ENCODE results near the gene PTN.

The PTN gene

DNA sequence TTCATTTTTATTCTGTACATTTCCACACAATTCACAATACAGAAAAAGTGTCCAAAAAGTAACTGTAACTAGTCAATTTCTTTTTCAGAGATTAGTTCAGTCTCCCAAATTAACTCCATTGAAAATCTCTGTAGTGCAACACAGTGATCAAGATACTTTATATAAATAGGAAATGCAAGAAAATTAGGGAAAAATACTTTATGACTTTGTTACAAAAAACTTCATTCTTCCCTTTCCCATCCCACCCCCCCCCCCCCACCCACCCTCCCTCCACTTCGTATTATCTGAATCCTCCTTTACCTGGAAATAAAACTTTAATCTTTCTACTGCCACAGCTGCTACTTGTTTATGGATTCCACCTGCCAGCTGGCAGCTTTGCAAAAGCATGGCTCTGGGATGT lies 37.5 kb upstream of the PTN start:
- no peaks in the 10 kb centered on the region for H3K4me1 ChIP-seq (ENCODE audit: low read depth, poor library complexity, severe bottlenecking)
- TF ChIP-seq, protein P1, sequence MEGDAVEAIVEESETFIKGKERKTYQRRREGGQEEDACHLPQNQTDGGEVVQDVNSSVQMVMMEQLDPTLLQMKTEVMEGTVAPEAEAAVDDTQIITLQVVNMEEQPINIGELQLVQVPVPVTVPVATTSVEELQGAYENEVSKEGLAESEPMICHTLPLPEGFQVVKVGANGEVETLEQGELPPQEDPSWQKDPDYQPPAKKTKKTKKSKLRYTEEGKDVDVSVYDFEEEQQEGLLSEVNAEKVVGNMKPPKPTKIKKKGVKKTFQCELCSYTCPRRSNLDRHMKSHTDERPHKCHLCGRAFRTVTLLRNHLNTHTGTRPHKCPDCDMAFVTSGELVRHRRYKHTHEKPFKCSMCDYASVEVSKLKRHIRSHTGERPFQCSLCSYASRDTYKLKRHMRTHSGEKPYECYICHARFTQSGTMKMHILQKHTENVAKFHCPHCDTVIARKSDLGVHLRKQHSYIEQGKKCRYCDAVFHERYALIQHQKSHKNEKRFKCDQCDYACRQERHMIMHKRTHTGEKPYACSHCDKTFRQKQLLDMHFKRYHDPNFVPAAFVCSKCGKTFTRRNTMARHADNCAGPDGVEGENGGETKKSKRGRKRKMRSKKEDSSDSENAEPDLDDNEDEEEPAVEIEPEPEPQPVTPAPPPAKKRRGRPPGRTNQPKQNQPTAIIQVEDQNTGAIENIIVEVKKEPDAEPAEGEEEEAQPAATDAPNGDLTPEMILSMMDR (conservative IDR thresholded peaks at IDR 0.05; ENCODE audit: low read depth, low read length): no peak
- H3K9ac ChIP-seq: no peak overlapping the region
- H4K20me1 ChIP-seq (ENCODE audit: insufficient read depth): no peaks in the 10 kb centered on the region
- no peak overlapping the region for H3K4me3 ChIP-seq (IDR thresholded peaks at IDR 0.05; ENCODE audit: insufficient read depth, low read depth, low read length)
- H3K36me3 ChIP-seq (ENCODE audit: insufficient read depth): no peaks in the 10 kb centered on the region
- no peak overlapping the region for H3K4me2 ChIP-seq
- no peaks in the 10 kb centered on the region for H3K27me3 ChIP-seq (ENCODE audit: insufficient read depth, low read depth)
- H2AFZ ChIP-seq (ENCODE audit: low read depth): no peak overlapping the region
- H3K79me2 ChIP-seq (ENCODE audit: insufficient read depth, low read depth): no peaks in the 10 kb centered on the region
- H3K27ac ChIP-seq: no peak overlapping the region

DNA sequence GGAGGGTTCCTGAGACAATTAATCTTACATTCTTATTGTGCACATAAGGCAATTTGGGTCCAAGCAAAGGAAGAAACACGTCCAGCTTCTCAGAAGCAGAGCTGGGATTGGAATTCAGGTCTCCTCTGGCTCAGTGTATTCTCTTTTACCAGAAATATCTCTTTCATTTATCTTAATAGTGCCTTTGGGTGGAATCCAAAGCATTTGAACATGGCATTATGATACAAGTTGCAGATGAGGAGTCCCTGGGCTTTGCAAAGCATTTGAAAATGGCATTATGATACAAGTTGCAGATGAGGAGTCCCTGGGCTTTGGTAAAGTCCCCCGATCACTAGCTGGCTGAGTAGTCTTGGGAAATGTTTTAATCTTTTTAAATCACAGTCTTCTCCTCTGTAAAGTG lies 30.0 kb upstream of the PTN start:
- H3K4me2 ChIP-seq: no peak overlapping the region
- H2AFZ ChIP-seq (ENCODE audit: low read depth): no peak overlapping the region
- H3K4me3 ChIP-seq (IDR thresholded peaks at IDR 0.05; ENCODE audit: insufficient read depth, low read depth, low read length): no peak overlapping the region
- H3K36me3 ChIP-seq (ENCODE audit: insufficient read depth): no peaks in the 10 kb centered on the region
- no peaks in the 10 kb centered on the region for H3K79me2 ChIP-seq (ENCODE audit: insufficient read depth, low read depth)
- H3K27ac ChIP-seq: no peak overlapping the region
- no peaks in the 10 kb centered on the region for H3K4me1 ChIP-seq (ENCODE audit: low read depth, poor library complexity, severe bottlenecking)
- TF ChIP-seq, protein P1 (conservative IDR thresholded peaks at IDR 0.05; ENCODE audit: low read depth, low read length): no peak
- no peaks in the 10 kb centered on the region for H3K27me3 ChIP-seq (ENCODE audit: insufficient read depth, low read depth)
- H3K9ac ChIP-seq: no peak overlapping the region
- no peaks in the 10 kb centered on the region for H4K20me1 ChIP-seq (ENCODE audit: insufficient read depth)

DNA sequence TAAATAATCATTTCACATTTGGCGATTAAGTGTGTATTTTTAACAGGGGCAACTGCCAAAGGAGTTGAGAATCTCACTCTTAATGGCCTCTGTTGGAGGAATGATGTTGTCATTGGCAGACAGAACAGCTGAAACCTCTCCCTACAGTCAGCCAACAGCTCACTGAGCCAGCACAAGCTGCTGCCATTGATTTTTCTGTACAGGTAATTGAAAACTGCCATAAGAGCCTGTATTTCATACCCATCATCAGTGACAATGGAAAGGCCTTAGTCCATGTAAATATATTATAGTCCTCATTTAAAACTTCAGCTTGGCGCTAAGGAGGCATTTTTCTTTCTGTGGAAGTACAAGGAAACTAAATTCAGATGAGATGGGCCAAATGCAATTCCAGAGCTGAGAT lies 28.1 kb upstream of the PTN start:
- TF ChIP-seq, protein P1 (conservative IDR thresholded peaks at IDR 0.05; ENCODE audit: low read depth, low read length): no peak
- no peaks in the 10 kb centered on the region for H3K4me1 ChIP-seq (ENCODE audit: low read depth, poor library complexity, severe bottlenecking)
- no peak overlapping the region for H2AFZ ChIP-seq (ENCODE audit: low read depth)
- no peaks in the 10 kb centered on the region for H3K79me2 ChIP-seq (ENCODE audit: insufficient read depth, low read depth)
- no peak overlapping the region for H3K4me3 ChIP-seq (IDR thresholded peaks at IDR 0.05; ENCODE audit: insufficient read depth, low read depth, low read length)
- no peaks in the 10 kb centered on the region for H4K20me1 ChIP-seq (ENCODE audit: insufficient read depth)
- H3K27ac ChIP-seq: no peak overlapping the region
- H3K9ac ChIP-seq: no peak overlapping the region
- no peaks in the 10 kb centered on the region for H3K36me3 ChIP-seq (ENCODE audit: insufficient read depth)
- no peaks in the 10 kb centered on the region for H3K27me3 ChIP-seq (ENCODE audit: insufficient read depth, low read depth)
- H3K4me2 ChIP-seq: no peak overlapping the region

DNA sequence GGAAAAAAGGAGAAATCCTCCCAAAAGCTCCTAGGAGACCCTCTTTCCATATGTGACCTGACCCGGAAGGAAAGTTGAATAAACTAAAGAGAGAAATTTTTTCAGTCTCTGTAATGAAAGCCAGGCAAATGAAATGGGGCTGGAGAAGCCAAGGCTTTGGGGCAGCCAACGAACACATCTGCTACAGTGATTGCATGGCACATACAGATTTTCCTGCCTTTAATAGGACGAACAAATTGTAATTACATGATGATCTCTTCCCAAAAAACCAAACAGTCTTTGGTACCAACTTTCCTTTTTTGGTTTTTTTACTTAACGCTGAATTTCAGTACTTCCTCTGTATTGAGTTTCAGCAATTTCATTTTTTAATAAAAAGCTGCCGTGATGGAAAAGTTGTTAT lies 23.5 kb upstream of the PTN start:
- no peak overlapping the region for H2AFZ ChIP-seq (ENCODE audit: low read depth)
- H3K4me2 ChIP-seq: no peak overlapping the region
- no peaks in the 10 kb centered on the region for H3K36me3 ChIP-seq (ENCODE audit: insufficient read depth)
- H3K4me3 ChIP-seq (IDR thresholded peaks at IDR 0.05; ENCODE audit: insufficient read depth, low read depth, low read length): no peak overlapping the region
- no peaks in the 10 kb centered on the region for H3K79me2 ChIP-seq (ENCODE audit: insufficient read depth, low read depth)
- no peak overlapping the region for H3K9ac ChIP-seq
- H3K27me3 ChIP-seq (ENCODE audit: insufficient read depth, low read depth): no peaks in the 10 kb centered on the region
- H3K4me1 ChIP-seq (ENCODE audit: low read depth, poor library complexity, severe bottlenecking): no peaks in the 10 kb centered on the region
- H3K27ac ChIP-seq: no peak overlapping the region
- H4K20me1 ChIP-seq (ENCODE audit: insufficient read depth): no peaks in the 10 kb centered on the region
- TF ChIP-seq, protein P1 (conservative IDR thresholded peaks at IDR 0.05; ENCODE audit: low read depth, low read length): no peak

DNA sequence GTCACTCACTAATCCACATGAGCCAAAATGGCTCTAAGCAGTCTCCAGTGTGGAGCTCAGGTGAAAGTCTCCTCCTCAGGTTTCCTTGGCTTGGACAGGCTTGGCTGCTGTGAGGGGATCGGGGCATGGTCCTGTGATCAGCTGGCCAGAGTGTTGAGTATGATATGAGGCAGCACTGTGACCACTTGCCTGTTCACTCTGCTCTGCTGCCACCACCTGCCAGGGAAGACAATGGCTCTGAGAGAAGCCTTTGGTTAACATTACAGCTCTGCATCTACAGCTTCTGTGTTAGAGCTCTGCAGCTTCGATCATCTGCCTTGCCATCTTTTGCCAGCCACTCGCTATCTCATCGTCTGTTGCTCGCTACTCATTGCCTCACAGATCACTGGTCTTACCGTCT lies 20.1 kb upstream of the PTN start:
- H3K27ac ChIP-seq: no peak overlapping the region
- TF ChIP-seq, protein P1 (conservative IDR thresholded peaks at IDR 0.05; ENCODE audit: low read depth, low read length): no peak
- H4K20me1 ChIP-seq (ENCODE audit: insufficient read depth): no peaks in the 10 kb centered on the region
- no peak overlapping the region for H3K4me2 ChIP-seq
- H3K4me1 ChIP-seq (ENCODE audit: low read depth, poor library complexity, severe bottlenecking): no peaks in the 10 kb centered on the region
- no peak overlapping the region for H2AFZ ChIP-seq (ENCODE audit: low read depth)
- no peak overlapping the region for H3K4me3 ChIP-seq (IDR thresholded peaks at IDR 0.05; ENCODE audit: insufficient read depth, low read depth, low read length)
- no peaks in the 10 kb centered on the region for H3K27me3 ChIP-seq (ENCODE audit: insufficient read depth, low read depth)
- H3K36me3 ChIP-seq (ENCODE audit: insufficient read depth): no peaks in the 10 kb centered on the region
- no peak overlapping the region for H3K9ac ChIP-seq
- H3K79me2 ChIP-seq (ENCODE audit: insufficient read depth, low read depth): no peaks in the 10 kb centered on the region

All from KMS-11 (cell line).